IMR-90 (cell line): ENCODE measurements around the gene IQGAP2. TPM values are rescaled to one million over a fixed set of nuclear protein-coding genes. Genes with fewer than 3 reads are reported as not detected.

ENCODE experiments used
- ATAC-seq: fragments of 200-7000 bp; cut with Tn5 transposase; 2 replicates; pipeline ENCODE4 v1.9.1; 2020; ENCODE audit warnings: low read depth, mild to moderate bottlenecking, moderate library complexity
- BruUV-seq: library from RNA; stranded (reverse); fragments of 400-500 nt; replicated peaks from 2 replicates; lab custom pipeline; 2021; lab: Mats Ljungman, UMichigan
- CTCF ChIA-PET: fragments of 300-600 bp; formaldehyde crosslinking; extraction: SDS; loops from one replicate; lab custom pipeline; 2021; ENCODE audit warnings: antibody characterized with exemption; lab: Yijun Ruan, JAX
- POLR2A ChIA-PET: fragments of 300-600 bp; sonication (Branson Sonifier 250); formaldehyde crosslinking; loops from one replicate; lab custom pipeline; 2022; ENCODE audit warnings: antibody characterized with exemption; ENCODE audit not compliant: unreplicated experiment; lab: Charles Lee
- DNase-seq: peaks from one replicate; pipeline ENCODE4 v3.0.0; 2013
- H2AFZ ChIP-seq: replicated peaks from 2 replicates; pipeline ENCODE3; 2013; ENCODE audit warnings: low read length, mild to moderate bottlenecking; ENCODE audit not compliant: poor library complexity
- H2AK5ac ChIP-seq: 2 replicates; pipeline ENCODE4 v1.6.1; 2013; ENCODE audit warnings: low read depth, low read length, inconsistent platforms
- H2AK9ac ChIP-seq: replicated peaks from 2 replicates; pipeline ENCODE3; 2013; ENCODE audit warnings: mild to moderate bottlenecking, low read depth, low read length, moderate library complexity; ENCODE audit not compliant: poor library complexity
- H2BK120ac ChIP-seq: 2 replicates; pipeline ENCODE4 v1.6.1; 2013; ENCODE audit warnings: low read depth, low read length, inconsistent platforms
- H2BK15ac ChIP-seq: 3 replicates; pipeline ENCODE4 v1.6.1; 2013; ENCODE audit warnings: low read depth, low read length, inconsistent platforms
- H2BK20ac ChIP-seq: 2 replicates; pipeline ENCODE4 v1.6.1; 2013; ENCODE audit warnings: low read depth, mild to moderate bottlenecking, inconsistent platforms, low read length, moderate library complexity
- H2BK5ac ChIP-seq: 2 replicates; pipeline ENCODE4 v1.6.1; 2013; ENCODE audit warnings: mild to moderate bottlenecking, low read depth, low read length, inconsistent platforms; ENCODE audit not compliant: poor library complexity, severe bottlenecking
- H3K14ac ChIP-seq: replicated peaks from 2 replicates; pipeline ENCODE4 v1.6.1; 2013; ENCODE audit warnings: low read depth, low read length, inconsistent platforms
- H3K18ac ChIP-seq: 2 replicates; pipeline ENCODE4 v1.6.1; 2013; ENCODE audit warnings: low read depth, low read length, control low read depth
- H3K23ac ChIP-seq: 2 replicates; pipeline ENCODE4 v1.6.1; 2013; ENCODE audit warnings: low read depth, low read length, inconsistent platforms
- H3K27ac ChIP-seq: 2 replicates; pipeline ENCODE4 v1.5.1; 2013; ENCODE audit warnings: mild to moderate bottlenecking, control low read depth, low read length; ENCODE audit not compliant: insufficient read depth
- H3K27me3 ChIP-seq: 2 replicates; pipeline ENCODE4 v1.6.1; 2013; ENCODE audit warnings: low read length; ENCODE audit not compliant: control insufficient read depth, insufficient read depth
- H3K36me3 ChIP-seq: 2 replicates; pipeline ENCODE4 v1.6.1; 2013; ENCODE audit warnings: low read length, mixed read lengths; ENCODE audit not compliant: control insufficient read depth, insufficient read depth
- H3K4ac ChIP-seq: 2 replicates; pipeline ENCODE4 v1.6.1; 2013; ENCODE audit warnings: low read depth, low read length, inconsistent platforms
- H3K4me1 ChIP-seq: 2 replicates; pipeline ENCODE4 v1.6.1; 2013; ENCODE audit warnings: low read length, mixed read lengths; ENCODE audit not compliant: control insufficient read depth, insufficient read depth
- H3K4me2 ChIP-seq: 2 replicates; pipeline ENCODE4 v1.6.1; 2013; ENCODE audit warnings: low read depth, mild to moderate bottlenecking, control low read depth, low read length, moderate library complexity
- H3K4me3 ChIP-seq: 2 replicates; pipeline ENCODE4 v1.5.1; 2013; ENCODE audit warnings: low read depth, mild to moderate bottlenecking, control low read depth, low read length, moderate library complexity; ENCODE audit not compliant: insufficient read depth
- H3K56ac ChIP-seq: 2 replicates; pipeline ENCODE4 v1.6.1; 2013; ENCODE audit warnings: low read length, inconsistent platforms; ENCODE audit not compliant: insufficient read depth; ENCODE audit errors: extremely low read depth
- H3K79me1 ChIP-seq, 2 experiments: 2 replicates each; pipeline ENCODE4 v1.6.1; 2013; ENCODE audit warnings: low read length in 2 of 2, inconsistent platforms in 1 of 2, low read depth in 1 of 2
- H3K9ac ChIP-seq: 2 replicates; pipeline ENCODE4 v1.6.1; 2013; ENCODE audit warnings: low read depth, low read length, control low read depth
- H3K9me1 ChIP-seq: 2 replicates; pipeline ENCODE4 v1.6.1; 2013; ENCODE audit warnings: low read length, inconsistent platforms; ENCODE audit not compliant: insufficient read depth
- H3K9me3 ChIP-seq: 2 replicates; pipeline ENCODE4 v1.6.1; 2013; ENCODE audit warnings: low read length; ENCODE audit not compliant: control insufficient read depth, insufficient read depth
- H4K20me1 ChIP-seq: 2 replicates; pipeline ENCODE4 v1.6.1; 2013; ENCODE audit warnings: low read length, inconsistent platforms; ENCODE audit not compliant: insufficient read depth
- H4K5ac ChIP-seq: 2 replicates; pipeline ENCODE4 v1.6.1; 2013; ENCODE audit warnings: mild to moderate bottlenecking, low read depth, low read length, control low read depth
- H4K8ac ChIP-seq, 2 experiments: 2 replicates each; pipeline ENCODE4 v1.6.1; 2013; ENCODE audit warnings: low read depth in 2 of 2, low read length in 2 of 2, control low read depth in 1 of 2, inconsistent platforms in 1 of 2
- H4K91ac ChIP-seq: 2 replicates; pipeline ENCODE4 v1.6.1; 2013; ENCODE audit warnings: low read depth, low read length, inconsistent platforms; ENCODE audit not compliant: insufficient read depth
- WGBS, 2 experiments: methylation state at CpG; one replicate each; pipeline versions ENCODE4 v1.1.5 to v1.1.7; 2013; ENCODE audit warnings: missing lambda C conversion rate in 2 of 2; ENCODE audit not compliant: insufficient read length in 1 of 2; ENCODE audit errors: extremely low coverage in 2 of 2; 5-methylcytosine and 5-hydroxymethylcytosine counted together
- dilution Hi-C: fragments of 300-500 bp; cut with HindIII; formaldehyde crosslinking; loops from one replicate; pipeline ENCODE4 v1.14.3; 2018; ENCODE audit warnings: low sequenced_read_pairs; ENCODE audit not compliant: unreplicated experiment
- in situ Hi-C: fragments of 300-500 bp; cut with MboI; formaldehyde crosslinking; loops from 3 replicates; pipeline ENCODE4 v1.14.3; 2019; ENCODE audit warnings: low sequenced_read_pairs, inconsistent platforms, mixed read lengths
- intact Hi-C: fragments of 100-400 bp; cut with micrococcal nuclease; formaldehyde crosslinking; loops from 2 replicates; pipeline ENCODE4 v1.10.0; 2022
- polyA plus RNA-seq, 3 experiments: library from polyadenylated mRNA; depleted of rRNA; stranded (reverse); fragments of >200 nt; gene quantifications; 2 replicates each; pipeline ENCODE4 v1.2.3, GENCODE V29; 2012; ENCODE audit warnings: low replicate concordance in 1 of 3
- total RNA-seq: library from RNA; depleted of rRNA; stranded (reverse); fragments of >200 nt; gene quantifications from 2 replicates; pipeline ENCODE4 v1.2.3, GENCODE V29; 2012
- TF ChIP-seq, protein P1 (sequence below): conservative IDR thresholded peaks from 2 replicates; pipeline ENCODE4 v1.5.1; 2012; ENCODE audit warnings: mild to moderate bottlenecking, low read depth, low read length, improper control_type of control experiment

IQGAP2 gene
- total and polyA plus RNA-seq, 2 of the 4 experiments (the other 2 are of a cell fraction), result 0.21 to 0.36 TPM

DNA sequence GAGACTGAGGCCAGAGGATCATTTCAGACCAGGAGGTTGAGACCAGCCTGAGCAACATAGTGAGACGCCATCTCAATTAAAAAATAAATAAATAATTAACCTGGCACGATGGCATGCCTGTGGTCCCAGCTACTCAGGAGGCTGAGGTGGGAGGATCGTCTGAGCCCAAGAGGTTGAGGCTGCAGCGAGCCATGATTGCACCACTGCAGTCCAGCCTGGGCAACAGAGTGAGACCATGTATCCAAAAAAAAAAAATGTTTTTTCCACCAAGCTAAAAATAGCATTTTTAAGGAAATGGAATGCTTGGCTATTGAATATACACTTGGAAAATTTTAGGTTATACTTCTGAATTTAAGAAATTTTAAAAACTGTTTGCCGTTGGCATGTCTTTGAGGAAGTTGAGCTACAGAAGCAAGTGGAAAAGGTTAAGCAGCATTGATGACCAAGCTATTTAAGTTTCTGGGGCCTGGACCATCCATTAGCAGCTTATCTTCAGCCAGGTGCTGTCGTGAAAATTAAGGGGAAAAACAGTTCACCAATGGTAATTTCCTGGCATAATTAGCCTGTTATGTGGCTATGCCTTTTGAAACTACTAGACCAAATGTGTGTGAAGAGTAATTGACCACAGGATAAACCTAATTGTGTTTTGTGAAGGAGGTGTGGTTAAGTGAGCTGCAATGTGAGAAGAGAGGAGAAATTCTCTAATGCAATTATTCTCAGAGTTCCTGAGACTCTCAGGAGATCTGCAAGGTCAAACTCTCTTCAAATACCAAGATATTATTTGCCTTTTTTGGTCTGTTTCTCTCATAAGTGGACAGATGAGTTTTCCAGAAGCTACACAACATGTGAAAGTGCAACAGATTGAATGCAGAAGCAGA, 333.8 kb downstream of the IQGAP2 start:
- DNase-seq (no peak), ATAC-seq (no peak)
- 0 out of 2 replicates have a peak overlapping the region, but pooled peaks have one; percentile 37 for H3K14ac ChIP-seq
- in situ Hi-C loops, result no loop called here
- no peak overlapping the region for H2AK9ac ChIP-seq
- no TSS peak for BruUV-seq
- H3K4me3 ChIP-seq, result no peak overlapping the region
- H2BK20ac ChIP-seq, result peak overlapping the region; percentile 12; the same call in 1 of the 2 replicates
- H3K27ac ChIP-seq, result no peak overlapping the region
- 100% methylated on average over 1 of the region's 6 CpGs; no CpG with 5 or more reads in 1 of the 2 experiments for WGBS, 2 experiments
- H2BK5ac ChIP-seq, result peak overlapping the region; percentile 1
- H3K23ac ChIP-seq, result peak overlapping the region; percentile 36; the same call in 1 of the 2 replicates
- TF ChIP-seq, protein P1, sequence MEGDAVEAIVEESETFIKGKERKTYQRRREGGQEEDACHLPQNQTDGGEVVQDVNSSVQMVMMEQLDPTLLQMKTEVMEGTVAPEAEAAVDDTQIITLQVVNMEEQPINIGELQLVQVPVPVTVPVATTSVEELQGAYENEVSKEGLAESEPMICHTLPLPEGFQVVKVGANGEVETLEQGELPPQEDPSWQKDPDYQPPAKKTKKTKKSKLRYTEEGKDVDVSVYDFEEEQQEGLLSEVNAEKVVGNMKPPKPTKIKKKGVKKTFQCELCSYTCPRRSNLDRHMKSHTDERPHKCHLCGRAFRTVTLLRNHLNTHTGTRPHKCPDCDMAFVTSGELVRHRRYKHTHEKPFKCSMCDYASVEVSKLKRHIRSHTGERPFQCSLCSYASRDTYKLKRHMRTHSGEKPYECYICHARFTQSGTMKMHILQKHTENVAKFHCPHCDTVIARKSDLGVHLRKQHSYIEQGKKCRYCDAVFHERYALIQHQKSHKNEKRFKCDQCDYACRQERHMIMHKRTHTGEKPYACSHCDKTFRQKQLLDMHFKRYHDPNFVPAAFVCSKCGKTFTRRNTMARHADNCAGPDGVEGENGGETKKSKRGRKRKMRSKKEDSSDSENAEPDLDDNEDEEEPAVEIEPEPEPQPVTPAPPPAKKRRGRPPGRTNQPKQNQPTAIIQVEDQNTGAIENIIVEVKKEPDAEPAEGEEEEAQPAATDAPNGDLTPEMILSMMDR, result no peak
- POLR2A ChIA-PET, result interaction anchor here (0.7 kb wide), 2 partner anchors 121 to 1210 kb away, joined by 3 to 4 read pairs; no protein-coding TSS in a partner anchor
- H2BK120ac ChIP-seq, result peak overlapping the region; percentile 20; the same call in 1 of the 2 replicates
- no peak overlapping the region for H3K4me2 ChIP-seq
- H3K27me3 ChIP-seq, result no peaks in the 10 kb centered on the region
- H3K9me3 ChIP-seq, result no peaks in the 10 kb centered on the region; the same call in 1 of the 2 replicates
- H4K5ac ChIP-seq, result no peak overlapping the region; the same call in 1 of the 2 replicates
- H2AFZ ChIP-seq, result no peak overlapping the region
- CTCF ChIA-PET, result interaction anchor here (0.6 to 1.4 kb wide), 4 partner anchors 14 to 38 kb away, joined by 3 to 4 read pairs (median 4); no protein-coding TSS in a partner anchor
- H4K8ac ChIP-seq, result peak overlapping the region in 1 of 2 experiments; percentile 23; a peak in 1 of 4 replicates
- H4K91ac ChIP-seq, result no peak overlapping the region
- no peak overlapping the region for H3K9ac ChIP-seq
- dilution Hi-C loops, result no loop called here
- H3K36me3 ChIP-seq, result peaks cover 21% of the 10 kb centered on the region
- no peak overlapping the region; the same call in 1 of the 2 replicates for H3K4ac ChIP-seq
- intact Hi-C loops, result no loop called here
- peaks cover 10% of the 10 kb centered on the region; the same call in 1 of the 2 replicates for H4K20me1 ChIP-seq
- H3K4me1 ChIP-seq, result peaks cover 7% of the 10 kb centered on the region
- H2BK15ac ChIP-seq, result no peak overlapping the region
- peaks cover 17 to 35% of the 10 kb centered on the region in 2 experiments for H3K79me1 ChIP-seq
- H3K18ac ChIP-seq, result no peak overlapping the region
- H3K56ac ChIP-seq, result no peak overlapping the region
- no peak overlapping the region for H2AK5ac ChIP-seq
- peaks cover 19% of the 10 kb centered on the region for H3K9me1 ChIP-seq
